ENCODE results near the gene MNS1. TPM values are rescaled to one million over a fixed set of nuclear protein-coding genes. Genes with fewer than 3 reads are reported as not detected.

The MNS1 gene
- total and polyA plus RNA-seq, 2 of the 13 experiments (the other 11 are each of a cell fraction or from before 2014, with no cell fraction given), result 0.22 to 1.7 TPM

- TF ChIP-seq HMGXB4 (CRISPR knock-in tag; IDR thresholded peaks at IDR 0.05; ENCODE audit: borderline replicate concordance in 1 of 2, low read depth in 1 of 2) (no peak; a peak in 1 of 4 replicates), ZMYM4 (CRISPR knock-in tag; IDR thresholded peaks at IDR 0.05) (peak; percentile 60; the same call in 1 of the 2 replicates), RARA (CRISPR knock-in tag; IDR thresholded peaks at IDR 0.05) (0 out of 2 replicates have a peak, but pooled peaks have one; percentile 31), HMG20A (CRISPR knock-in tag; IDR thresholded peaks at IDR 0.05; ENCODE audit: borderline replicate concordance) (peak; percentile 29; the same call in 1 of the 2 replicates), AHDC1 (CRISPR knock-in tag; IDR thresholded peaks at IDR 0.05; ENCODE audit: borderline replicate concordance) (no peak), ZNF678 (CRISPR knock-in tag; IDR thresholded peaks at IDR 0.05) (no peak), MIXL1 (CRISPR knock-in tag; IDR thresholded peaks at IDR 0.05) (0 out of 2 replicates have a peak, but pooled peaks have one; percentile 39), PCBP2 (optimal IDR thresholded peaks at IDR 0.05; ENCODE audit: low read depth, low read length, poor library complexity, severe bottlenecking) (no peak), CC2D1A (CRISPR knock-in tag; IDR thresholded peaks at IDR 0.05) (no peak), PHF21A (CRISPR knock-in tag; IDR thresholded peaks at IDR 0.05) (no peak), ZNF710 (CRISPR knock-in tag; IDR thresholded peaks at IDR 0.05; ENCODE audit: borderline replicate concordance) (peak; percentile 89; the same call in 1 of the 2 replicates), THAP9 (CRISPR knock-in tag; IDR thresholded peaks at IDR 0.05; ENCODE audit: borderline replicate concordance) (no peak), MED1 (CRISPR knock-in tag; IDR thresholded peaks at IDR 0.05) (peak; percentile 36; the same call in 1 of the 2 replicates)
Measured at GRCh38 chr15:56469483-56469882, 4.5 kb upstream of the MNS1 start (continued).
